ENCODE measurements around the gene TMPRSS3. TPM values are rescaled to one million over a fixed set of nuclear protein-coding genes. Genes with fewer than 3 reads are reported as not detected.

TMPRSS3 gene
- total and polyA plus RNA-seq, 2 of the 13 experiments (the other 11 are each of a cell fraction or from before 2014, with no cell fraction given), result 2.8 to 16.9 TPM

- in situ Hi-C loops (cut with HindIII; ENCODE audit: extremely low pct_ligation_motif_present, low pct_unique_long_range_greater_than_20kb) (no loop called here), intact Hi-C loops (cut with micrococcal nuclease; ENCODE audit: unreplicated experiment) (no loop called here)
- FAIRE-seq (no peak), ATAC-seq (no peak), DNase-seq (ENCODE audit: low spot score) (no peak)
- Histone ChIP-seq H3K79me2 (ENCODE audit: insufficient read depth, low read length) (no peaks in the 10 kb centered on the region), H3K36me3 (replicated peaks in 1 of 2; ENCODE audit: control insufficient read depth in 1 of 2, insufficient read depth in 2 of 2, low read length in 2 of 2) (no peaks in the 10 kb centered on the region), H3K4me1 (ENCODE audit: insufficient read depth, low read length) (peaks cover 19% of the 10 kb centered on the region), H3K9ac (ENCODE audit: insufficient read depth, low read depth, low read length) (no peak overlapping the region), H3K9me3 (ENCODE audit: low read length) (no peaks in the 10 kb centered on the region), H4K20me1 (ENCODE audit: insufficient read depth, low read length) (no peaks in the 10 kb centered on the region), H3K4me2 (ENCODE audit: low read depth, low read length) (no peak overlapping the region), H2AFZ (ENCODE audit: low read length) (no peak overlapping the region), H3K4me3 (replicated peaks in 1 of 3; ENCODE audit: insufficient read depth in 1 of 3, low read depth in 2 of 3, low read length in 3 of 3) (no peak overlapping the region), H3K27ac (ENCODE audit: extremely low read length, insufficient read depth, low read length) (no peak overlapping the region), H3K27me3 (ENCODE audit: control insufficient read depth in 1 of 2, insufficient read depth in 2 of 2, low read length in 2 of 2) (peaks cover 1 to 9% of the 10 kb centered on the region in 2 experiments; a peak in 4 of 5 replicates)
- no TSS peak for BruUV-seq (replicated peaks)
- ChIA-PET POLR2A (no interaction called here), CTCF (ENCODE audit: low intra/inter-chr PET ratio, low total read pairs) (no interaction called here)
- 62% methylated on average over 4 of the region's 4 CpGs for WGBS (ENCODE audit: low lambda C conversion rate)
- no peak for TF ChIP-seq ZNF468 (CRISPR knock-in tag; IDR thresholded peaks at IDR 0.05)
Observed at GRCh38 chr21:42413500-42413899, 17.6 kb upstream of the TMPRSS3 start.

GRCh38 chr21:42413093-42413492 is 17.2 kb upstream of the TMPRSS3 start:
- Histone ChIP-seq H3K27me3 (ENCODE audit: control insufficient read depth in 1 of 2, insufficient read depth in 2 of 2, low read length in 2 of 2) (peaks cover 1 to 9% of the 10 kb centered on the region in 2 experiments; a peak in 4 of 5 replicates), H2AFZ (ENCODE audit: low read length) (no peak overlapping the region), H3K36me3 (replicated peaks in 1 of 2; ENCODE audit: control insufficient read depth in 1 of 2, insufficient read depth in 2 of 2, low read length in 2 of 2) (no peaks in the 10 kb centered on the region), H3K27ac (ENCODE audit: extremely low read length, insufficient read depth, low read length) (no peak overlapping the region), H3K79me2 (ENCODE audit: insufficient read depth, low read length) (no peaks in the 10 kb centered on the region), H3K4me3 (replicated peaks in 1 of 3; ENCODE audit: insufficient read depth in 1 of 3, low read depth in 2 of 3, low read length in 3 of 3) (no peak overlapping the region), H3K9me3 (ENCODE audit: low read length) (no peaks in the 10 kb centered on the region), H3K4me2 (ENCODE audit: low read depth, low read length) (no peak overlapping the region), H3K4me1 (ENCODE audit: insufficient read depth, low read length) (peaks cover 19% of the 10 kb centered on the region), H3K9ac (ENCODE audit: insufficient read depth, low read depth, low read length) (no peak overlapping the region), H4K20me1 (ENCODE audit: insufficient read depth, low read length) (no peaks in the 10 kb centered on the region)
- TF ChIP-seq TBX3 (IDR thresholded peaks at IDR 0.05; ENCODE audit: borderline replicate concordance), result no peak
- no peak for TF ChIP-seq STAT5B (CRISPR knock-in tag; IDR thresholded peaks at IDR 0.05)
- TF ChIP-seq, protein P1, sequence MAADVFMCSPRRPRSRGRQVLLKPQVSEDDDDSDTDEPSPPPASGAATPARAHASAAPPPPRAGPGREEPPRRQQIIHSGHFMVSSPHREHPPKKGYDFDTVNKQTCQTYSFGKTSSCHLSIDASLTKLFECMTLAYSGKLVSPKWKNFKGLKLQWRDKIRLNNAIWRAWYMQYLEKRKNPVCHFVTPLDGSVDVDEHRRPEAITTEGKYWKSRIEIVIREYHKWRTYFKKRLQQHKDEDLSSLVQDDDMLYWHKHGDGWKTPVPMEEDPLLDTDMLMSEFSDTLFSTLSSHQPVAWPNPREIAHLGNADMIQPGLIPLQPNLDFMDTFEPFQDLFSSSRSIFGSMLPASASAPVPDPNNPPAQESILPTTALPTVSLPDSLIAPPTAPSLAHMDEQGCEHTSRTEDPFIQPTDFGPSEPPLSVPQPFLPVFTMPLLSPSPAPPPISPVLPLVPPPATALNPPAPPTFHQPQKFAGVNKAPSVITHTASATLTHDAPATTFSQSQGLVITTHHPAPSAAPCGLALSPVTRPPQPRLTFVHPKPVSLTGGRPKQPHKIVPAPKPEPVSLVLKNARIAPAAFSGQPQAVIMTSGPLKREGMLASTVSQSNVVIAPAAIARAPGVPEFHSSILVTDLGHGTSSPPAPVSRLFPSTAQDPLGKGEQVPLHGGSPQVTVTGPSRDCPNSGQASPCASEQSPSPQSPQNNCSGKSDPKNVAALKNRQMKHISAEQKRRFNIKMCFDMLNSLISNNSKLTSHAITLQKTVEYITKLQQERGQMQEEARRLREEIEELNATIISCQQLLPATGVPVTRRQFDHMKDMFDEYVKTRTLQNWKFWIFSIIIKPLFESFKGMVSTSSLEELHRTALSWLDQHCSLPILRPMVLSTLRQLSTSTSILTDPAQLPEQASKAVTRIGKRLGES (CRISPR knock-in tag; IDR thresholded peaks at IDR 0.05; ENCODE audit: borderline replicate concordance), result no peak
- WGBS (ENCODE audit: low lambda C conversion rate), result 78% methylated on average over 11 of the region's 14 CpGs
- ChIA-PET CTCF (ENCODE audit: low intra/inter-chr PET ratio, low total read pairs) (no interaction called here), POLR2A (no interaction called here)
- no TSS peak for BruUV-seq (replicated peaks)
- DNase-seq (ENCODE audit: low spot score) (no peak), ATAC-seq (no peak), FAIRE-seq (no peak)
- intact Hi-C loops (cut with micrococcal nuclease; ENCODE audit: unreplicated experiment), result no loop called here
- in situ Hi-C loops (cut with HindIII; ENCODE audit: extremely low pct_ligation_motif_present, low pct_unique_long_range_greater_than_20kb), result no loop called here

All from HepG2 (cell line).